Spleen (tissue), 7 donors: Measurements from ENCODE around the gene NPAS2.

Experiments
- POLR2A ChIP-seq, 3 donors: fragments of 450-650 bp; IDR thresholded peaks; one replicate each; pipeline ENCODE4 v1.5.1; 2017; ENCODE audit warnings: antibody characterized with exemption in 3 of 3, mild to moderate bottlenecking in 1 of 3
- POLR2AphosphoS5 ChIP-seq, 3 donors: sonication (generic); formaldehyde crosslinking; IDR thresholded peaks; one replicate each; pipeline ENCODE4 v1.5.1; 2017; ENCODE audit warnings: antibody characterized with exemption in 3 of 3
- TF ChIP-seq, protein P1 (sequence below), 11 experiments: fragments of 200-600 bp in 7 of 11; fragments of 450-650 bp in 4 of 11; sonication (generic) in 4 of 11; IDR thresholded peaks in 8 of 11; conservative IDR thresholded peaks in 3 of 11; 1 replicate in 7 of 11; 2 replicates in 4 of 11; pipeline versions ENCODE4 v1.4.0 to v1.8.0; 2016 to 2021; ENCODE audit warnings: antibody characterized with exemption in 11 of 11, inconsistent platforms in 4 of 11, mild to moderate bottlenecking in 1 of 11
- donor health status: DM: no; HTN: no; CAD: no; lungs with moderate emphysema.
- donor health status: DM: no; HTN: no; CAD: no.
- donor health status: DM: no; HTN: no; CAD: no.

DNA sequence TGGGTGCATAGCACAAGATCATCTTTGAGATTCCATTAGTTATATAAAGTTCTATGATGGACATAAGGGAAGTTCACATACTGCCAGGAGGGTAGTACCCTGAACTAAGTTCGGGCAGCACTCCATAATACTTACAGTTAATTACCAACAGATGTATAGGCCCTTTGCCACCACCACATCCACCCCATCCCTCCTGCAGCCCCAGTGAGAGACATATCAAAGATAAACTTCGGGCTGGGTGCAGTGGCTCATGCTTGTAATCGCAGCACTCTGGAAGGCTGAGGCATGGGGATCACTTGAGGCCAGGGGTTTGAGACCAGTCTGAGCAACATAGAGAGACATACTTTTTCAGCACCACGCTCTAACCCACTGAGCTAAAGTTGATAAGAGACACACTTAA, 46.4 kb upstream of the NPAS2 start:
- TF ChIP-seq, protein P1, sequence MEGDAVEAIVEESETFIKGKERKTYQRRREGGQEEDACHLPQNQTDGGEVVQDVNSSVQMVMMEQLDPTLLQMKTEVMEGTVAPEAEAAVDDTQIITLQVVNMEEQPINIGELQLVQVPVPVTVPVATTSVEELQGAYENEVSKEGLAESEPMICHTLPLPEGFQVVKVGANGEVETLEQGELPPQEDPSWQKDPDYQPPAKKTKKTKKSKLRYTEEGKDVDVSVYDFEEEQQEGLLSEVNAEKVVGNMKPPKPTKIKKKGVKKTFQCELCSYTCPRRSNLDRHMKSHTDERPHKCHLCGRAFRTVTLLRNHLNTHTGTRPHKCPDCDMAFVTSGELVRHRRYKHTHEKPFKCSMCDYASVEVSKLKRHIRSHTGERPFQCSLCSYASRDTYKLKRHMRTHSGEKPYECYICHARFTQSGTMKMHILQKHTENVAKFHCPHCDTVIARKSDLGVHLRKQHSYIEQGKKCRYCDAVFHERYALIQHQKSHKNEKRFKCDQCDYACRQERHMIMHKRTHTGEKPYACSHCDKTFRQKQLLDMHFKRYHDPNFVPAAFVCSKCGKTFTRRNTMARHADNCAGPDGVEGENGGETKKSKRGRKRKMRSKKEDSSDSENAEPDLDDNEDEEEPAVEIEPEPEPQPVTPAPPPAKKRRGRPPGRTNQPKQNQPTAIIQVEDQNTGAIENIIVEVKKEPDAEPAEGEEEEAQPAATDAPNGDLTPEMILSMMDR (IDR thresholded peaks at IDR 0.05 in 8 of 11, conservative IDR thresholded peaks at IDR 0.05 in 3 of 11): no peak
- TF ChIP-seq POLR2AphosphoS5 (IDR thresholded peaks at IDR 0.05) (no peak), POLR2A (IDR thresholded peaks at IDR 0.05) (no peak)
